ENCODE data around the gene MYO9A. TPM values are rescaled to one million over a fixed set of nuclear protein-coding genes. Genes with fewer than 3 reads are reported as not detected.

The MYO9A gene
- total RNA-seq, 1 donor from 2014 or later, result 111 TPM

DNA sequence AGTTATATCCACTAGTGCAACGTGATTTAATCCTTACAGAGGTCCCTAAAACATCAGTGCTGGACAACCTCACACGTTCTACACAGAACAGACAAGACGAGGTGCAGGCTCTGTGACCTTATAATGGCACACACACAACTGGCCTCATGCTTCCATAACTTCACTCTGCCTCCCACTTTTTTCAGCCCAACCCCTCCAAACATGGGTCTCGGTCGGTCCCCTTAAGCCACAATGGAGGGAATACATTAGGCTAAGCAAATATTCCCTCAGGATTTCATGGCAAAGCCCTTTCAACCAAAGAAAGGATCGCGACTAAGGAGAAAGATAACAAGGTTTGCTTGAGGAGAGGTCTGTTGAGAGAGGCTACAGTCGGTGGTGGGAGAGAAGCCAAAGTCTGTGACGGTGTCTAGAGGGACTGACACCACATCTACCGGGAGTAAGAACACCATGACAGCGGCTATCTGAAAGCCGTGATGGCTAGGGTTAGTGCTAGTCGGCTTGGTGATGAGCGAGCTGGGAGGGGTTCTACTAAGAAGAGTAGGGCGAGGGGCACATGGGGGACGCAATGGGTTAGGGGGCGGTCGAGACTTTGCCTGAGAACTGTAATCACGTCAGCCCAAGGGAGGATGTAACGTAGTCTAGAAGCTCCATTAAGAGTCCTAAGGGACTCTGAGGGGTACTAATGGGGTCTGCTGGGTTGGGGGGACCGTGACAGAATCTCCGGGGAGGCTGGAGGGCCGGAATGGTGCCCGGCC lies 1.0 kb downstream of the MYO9A start:
- no peak for DNase-seq
- peaks cover 25% of the 10 kb centered on the region for H3K4me1 Mint-ChIP-seq (ENCODE audit: low read depth, unreplicated experiment)

GRCh38 chr15:72113347-72114031 lies 4.5 kb downstream of the MYO9A start:
- peaks cover 3% of the 10 kb centered on the region for H3K27me3 Mint-ChIP-seq (ENCODE audit: unreplicated experiment)
- TF ChIP-seq, protein P1, sequence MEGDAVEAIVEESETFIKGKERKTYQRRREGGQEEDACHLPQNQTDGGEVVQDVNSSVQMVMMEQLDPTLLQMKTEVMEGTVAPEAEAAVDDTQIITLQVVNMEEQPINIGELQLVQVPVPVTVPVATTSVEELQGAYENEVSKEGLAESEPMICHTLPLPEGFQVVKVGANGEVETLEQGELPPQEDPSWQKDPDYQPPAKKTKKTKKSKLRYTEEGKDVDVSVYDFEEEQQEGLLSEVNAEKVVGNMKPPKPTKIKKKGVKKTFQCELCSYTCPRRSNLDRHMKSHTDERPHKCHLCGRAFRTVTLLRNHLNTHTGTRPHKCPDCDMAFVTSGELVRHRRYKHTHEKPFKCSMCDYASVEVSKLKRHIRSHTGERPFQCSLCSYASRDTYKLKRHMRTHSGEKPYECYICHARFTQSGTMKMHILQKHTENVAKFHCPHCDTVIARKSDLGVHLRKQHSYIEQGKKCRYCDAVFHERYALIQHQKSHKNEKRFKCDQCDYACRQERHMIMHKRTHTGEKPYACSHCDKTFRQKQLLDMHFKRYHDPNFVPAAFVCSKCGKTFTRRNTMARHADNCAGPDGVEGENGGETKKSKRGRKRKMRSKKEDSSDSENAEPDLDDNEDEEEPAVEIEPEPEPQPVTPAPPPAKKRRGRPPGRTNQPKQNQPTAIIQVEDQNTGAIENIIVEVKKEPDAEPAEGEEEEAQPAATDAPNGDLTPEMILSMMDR (IDR thresholded peaks at IDR 0.05; ENCODE audit: partially characterized antibody, unreplicated experiment), result no peak
- H3K9me3 Mint-ChIP-seq (ENCODE audit: unreplicated experiment), result peaks cover 5% of the 10 kb centered on the region
- no peak for DNase-seq
- H3K36me3 Mint-ChIP-seq (ENCODE audit: unreplicated experiment), result no peaks in the 10 kb centered on the region
- H3K27ac Mint-ChIP-seq (ENCODE audit: unreplicated experiment), result no peak overlapping the region
- peak overlapping the region; percentile 7 for H3K4me3 Mint-ChIP-seq (ENCODE audit: unreplicated experiment)
- H3K4me1 Mint-ChIP-seq (ENCODE audit: low read depth, unreplicated experiment), result peaks cover 17% of the 10 kb centered on the region

More for the DNA sequence above, 1.0 kb downstream of the MYO9A start:
- Mint-ChIP-seq H3K4me3 (ENCODE audit: unreplicated experiment) (peak overlapping the region; percentile 98), H3K27me3 (ENCODE audit: unreplicated experiment) (peaks cover 3% of the 10 kb centered on the region), H3K27ac (ENCODE audit: unreplicated experiment) (peak overlapping the region; percentile 98), H3K9me3 (ENCODE audit: unreplicated experiment) (peaks cover 5% of the 10 kb centered on the region), H3K36me3 (ENCODE audit: unreplicated experiment) (no peaks in the 10 kb centered on the region)
- TF ChIP-seq, protein P1 (IDR thresholded peaks at IDR 0.05; ENCODE audit: partially characterized antibody, unreplicated experiment), result no peak

DNA sequence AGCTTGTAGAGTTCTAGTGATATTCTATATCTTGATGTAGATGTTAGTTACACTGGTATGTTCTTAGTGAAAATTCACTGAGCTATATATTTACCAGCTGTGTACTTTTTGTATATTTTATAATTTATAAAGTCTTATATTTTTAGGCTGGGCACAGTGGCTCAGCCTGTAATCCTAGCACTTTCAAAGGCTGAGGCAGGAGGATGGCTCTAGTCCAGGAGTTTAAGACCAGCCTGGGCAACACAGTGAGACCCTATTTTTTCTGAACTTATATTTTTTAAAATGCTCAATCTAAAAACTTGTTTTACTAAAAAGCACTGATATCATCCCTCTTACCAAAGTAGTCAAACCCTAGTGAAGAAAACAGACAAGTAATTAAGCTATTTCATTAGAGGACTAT lies 5.1 kb downstream of the MYO9A start:
- peaks cover 3% of the 10 kb centered on the region for H3K9me3 Mint-ChIP-seq (ENCODE audit: unreplicated experiment)
- H3K4me3 Mint-ChIP-seq (ENCODE audit: unreplicated experiment), result no peak overlapping the region
- no peak overlapping the region for H3K27ac Mint-ChIP-seq (ENCODE audit: unreplicated experiment)
- peaks cover 3% of the 10 kb centered on the region for H3K27me3 Mint-ChIP-seq (ENCODE audit: unreplicated experiment)
- H3K36me3 Mint-ChIP-seq (ENCODE audit: unreplicated experiment), result no peaks in the 10 kb centered on the region
- no peak for DNase-seq
- TF ChIP-seq, protein P1 (IDR thresholded peaks at IDR 0.05; ENCODE audit: partially characterized antibody, unreplicated experiment), result no peak
- H3K4me1 Mint-ChIP-seq (ENCODE audit: low read depth, unreplicated experiment), result peaks cover 17% of the 10 kb centered on the region

GRCh38 chr15:72112116-72112515 lies 5.8 kb downstream of the MYO9A start:
- no peak overlapping the region for H3K27ac Mint-ChIP-seq (ENCODE audit: unreplicated experiment)
- peaks cover 3% of the 10 kb centered on the region for H3K27me3 Mint-ChIP-seq (ENCODE audit: unreplicated experiment)
- no peaks in the 10 kb centered on the region for H3K36me3 Mint-ChIP-seq (ENCODE audit: unreplicated experiment)
- no peak for DNase-seq
- TF ChIP-seq, protein P1 (IDR thresholded peaks at IDR 0.05; ENCODE audit: partially characterized antibody, unreplicated experiment), result no peak
- H3K4me1 Mint-ChIP-seq (ENCODE audit: low read depth, unreplicated experiment), result peaks cover 17% of the 10 kb centered on the region
- no peak overlapping the region for H3K4me3 Mint-ChIP-seq (ENCODE audit: unreplicated experiment)
- H3K9me3 Mint-ChIP-seq (ENCODE audit: unreplicated experiment), result peaks cover 1% of the 10 kb centered on the region

DNA sequence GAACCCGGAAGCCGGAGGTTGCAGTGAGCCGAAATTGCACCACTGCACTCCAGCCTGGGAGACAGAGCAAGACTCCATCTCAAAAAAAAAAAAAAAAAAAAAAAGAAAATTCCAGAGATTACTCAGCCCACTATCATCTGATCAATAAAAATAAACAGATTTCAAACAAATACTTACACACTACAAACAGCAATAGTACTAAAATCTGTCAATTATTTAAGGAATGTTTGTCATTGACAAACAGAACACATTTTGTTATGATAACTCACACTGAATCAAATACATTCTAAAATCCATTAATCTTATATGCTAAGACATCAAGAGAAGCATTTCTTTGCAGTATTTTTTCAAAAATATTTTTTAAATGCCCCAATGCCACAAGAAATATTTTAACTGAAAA lies 7.6 kb downstream of the MYO9A start:
- Mint-ChIP-seq H3K27ac (ENCODE audit: unreplicated experiment) (no peak overlapping the region), H3K9me3 (ENCODE audit: unreplicated experiment) (no peaks in the 10 kb centered on the region), H3K4me3 (ENCODE audit: unreplicated experiment) (no peak overlapping the region), H3K27me3 (ENCODE audit: unreplicated experiment) (no peaks in the 10 kb centered on the region), H3K36me3 (ENCODE audit: unreplicated experiment) (no peaks in the 10 kb centered on the region), H3K4me1 (ENCODE audit: low read depth, unreplicated experiment) (peaks cover 14% of the 10 kb centered on the region)
- TF ChIP-seq, protein P1 (IDR thresholded peaks at IDR 0.05; ENCODE audit: partially characterized antibody, unreplicated experiment), result no peak
- no peak for DNase-seq
